Activated CD8-positive, alpha-beta memory T cell treated with anti-CD3 and anti-CD28 coated beads for 4 hours (primary cell): ENCODE measurements around the gene SPATA13.
"Not testable (repeated sequence)": the region's sequence is repeated elsewhere in the genome, so short reads cannot be mapped to it uniquely, and the experiment has no call there.

Experiments used
- DNase-seq, 2 donors: peaks; one replicate each; pipeline ENCODE4 v3.0.0-alpha.2; 2020; ENCODE audit warnings: low read depth in 2 of 2

The SPATA13 gene

DNA sequence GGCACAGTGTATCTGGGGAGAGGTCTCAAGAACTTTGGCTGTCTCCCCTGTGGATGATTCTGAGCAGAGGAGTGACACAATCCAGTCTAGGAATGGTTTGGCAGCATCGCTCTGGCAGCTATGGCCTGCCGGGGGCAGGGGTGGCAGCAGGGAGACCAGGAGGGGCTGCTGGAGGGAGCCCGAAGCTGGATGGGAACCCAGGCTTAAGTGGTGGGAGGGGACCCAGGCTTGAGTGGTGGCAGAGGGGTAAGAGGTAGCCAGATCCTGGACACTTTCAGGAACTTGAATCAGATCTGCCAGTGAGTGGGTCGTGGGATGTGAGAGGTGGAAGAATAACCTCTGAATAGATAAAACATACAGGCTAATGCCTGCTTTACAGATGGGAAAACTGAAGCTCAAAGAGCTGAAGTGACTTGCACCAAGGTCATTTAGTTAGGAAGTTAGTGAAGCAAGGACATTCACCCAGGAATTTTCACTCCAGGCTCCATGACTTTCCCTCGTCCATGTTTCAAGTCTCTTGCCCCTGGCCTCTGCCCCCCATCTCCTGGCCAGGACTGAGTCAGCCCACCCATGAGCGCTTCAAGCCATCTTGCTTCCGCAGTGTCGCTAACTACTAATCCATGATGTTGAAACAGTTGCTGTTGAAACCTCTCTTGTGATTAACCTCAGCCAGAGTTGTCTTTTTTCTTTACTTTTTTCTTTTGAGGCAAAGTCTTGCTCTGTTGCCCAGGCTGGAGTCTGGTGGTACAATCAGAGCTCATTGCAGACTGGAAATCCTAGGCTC, 119.0 kb downstream of the SPATA13 start:
- DNase-seq = no peak

DNA sequence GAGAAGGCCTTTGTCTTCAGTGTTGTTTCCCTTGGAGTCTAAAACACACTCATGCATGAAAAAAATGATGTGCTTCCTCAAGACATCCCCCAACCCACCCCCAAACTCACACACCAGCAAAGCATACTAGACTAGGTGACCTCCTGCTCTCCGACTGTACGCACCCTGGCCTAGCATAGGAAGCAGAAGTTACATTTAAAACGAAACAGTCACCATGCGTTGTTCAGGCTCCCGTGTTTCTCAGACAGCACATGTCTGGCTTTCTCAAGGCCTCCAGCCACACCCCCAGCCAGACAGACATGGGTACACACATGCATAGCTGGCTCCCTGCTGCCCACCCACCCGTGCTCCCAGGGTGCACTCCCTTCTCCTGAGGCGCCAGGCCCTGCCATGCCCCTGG, 120.2 kb downstream of the SPATA13 start:
- DNase-seq = no peak

- no peak for DNase-seq
Observed at GRCh38 chr13:24281188-24282008, 120.9 kb downstream of the SPATA13 start.

- DNase-seq = no peak
Observed at GRCh38 chr13:24282256-24282655, 121.7 kb downstream of the SPATA13 start.

DNA sequence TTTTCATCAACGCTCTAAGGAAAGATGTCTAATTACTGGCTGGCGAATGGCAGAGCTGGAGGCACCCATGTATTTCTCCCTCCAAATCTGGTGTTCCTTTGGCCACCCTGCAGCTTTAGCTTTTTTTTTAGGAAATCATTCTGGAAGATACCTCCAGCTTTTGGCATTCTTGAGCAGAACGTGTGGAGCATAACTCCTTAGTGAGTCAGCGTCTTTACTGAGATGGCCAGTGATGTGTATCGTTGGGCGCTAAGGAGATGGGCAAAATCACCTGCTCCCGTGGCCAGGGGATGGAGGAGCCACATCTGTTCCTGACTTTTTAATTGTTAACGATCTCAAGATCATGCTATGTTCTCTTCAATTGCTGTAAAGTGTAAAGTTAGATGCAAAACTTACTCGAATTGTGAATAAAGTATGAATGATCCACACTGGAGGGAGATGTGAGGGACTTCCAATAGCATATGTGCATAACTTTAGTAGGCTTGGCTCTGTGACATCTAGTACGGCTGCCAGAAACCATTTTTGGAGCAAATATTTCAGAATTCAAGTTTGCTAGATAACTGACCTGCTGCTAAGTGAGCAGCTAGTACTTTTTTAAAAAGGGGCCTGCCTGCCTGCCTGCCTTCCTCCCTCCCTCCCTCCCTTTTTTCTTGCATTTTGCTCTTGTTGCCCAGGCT, 124.5 kb downstream of the SPATA13 start:
- no peak for DNase-seq

- no peak for DNase-seq
Observed at GRCh38 chr13:24286624-24287023, 126.1 kb downstream of the SPATA13 start.

GRCh38 chr13:24287748-24288287, 127.3 kb downstream of the SPATA13 start:
- no peak for DNase-seq

DNA sequence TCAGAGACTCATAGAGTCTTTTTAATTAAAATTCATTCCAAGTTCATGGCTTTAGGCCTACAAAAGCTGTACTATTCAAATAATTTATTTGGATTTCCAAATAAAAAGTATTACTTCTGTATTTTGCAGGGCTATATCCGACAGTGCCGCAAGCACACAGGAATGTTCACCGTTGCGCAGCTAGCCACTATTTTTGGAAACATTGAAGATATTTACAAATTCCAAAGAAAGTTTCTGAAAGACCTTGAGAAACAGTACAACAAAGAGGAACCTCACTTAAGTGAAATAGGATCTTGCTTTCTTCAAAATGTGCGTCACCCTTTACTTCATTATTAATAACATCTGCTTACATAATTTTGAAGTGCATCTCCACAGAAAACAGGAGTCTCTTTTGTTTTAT, 128.3 kb downstream of the SPATA13 start:
- no peak for DNase-seq

DNA sequence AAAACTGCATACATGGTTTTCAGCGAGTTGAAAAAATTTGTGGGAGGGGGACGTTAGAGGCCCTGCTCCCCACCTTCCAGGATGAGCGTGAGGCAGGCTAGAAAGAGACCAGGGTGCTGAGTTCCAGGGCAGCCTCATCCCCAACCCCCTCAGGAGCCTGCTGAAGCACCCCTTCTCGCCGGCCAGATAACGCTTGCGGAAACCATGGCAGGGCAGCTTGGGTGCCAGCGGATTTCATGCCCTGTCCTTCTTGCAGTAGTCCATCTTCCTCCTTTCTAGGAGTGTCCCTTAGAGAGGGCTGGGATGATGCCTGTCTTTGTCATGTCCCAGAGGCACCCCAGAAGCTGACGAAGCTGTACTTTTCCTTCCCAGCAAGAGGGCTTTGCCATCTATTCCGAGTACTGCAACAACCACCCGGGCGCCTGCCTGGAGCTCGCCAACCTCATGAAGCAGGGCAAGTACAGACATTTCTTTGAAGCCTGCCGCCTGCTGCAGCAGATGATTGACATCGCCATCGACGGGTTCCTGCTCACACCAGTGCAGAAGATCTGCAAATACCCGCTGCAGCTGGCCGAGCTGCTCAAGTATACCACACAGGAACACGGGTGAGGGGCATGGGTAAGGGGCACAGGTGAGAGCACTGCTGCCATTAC, 129.9 kb downstream of the SPATA13 start:
- DNase-seq = no peak

- DNase-seq = no peak
Observed at GRCh38 chr13:24292481-24292880, 132.0 kb downstream of the SPATA13 start.

DNA sequence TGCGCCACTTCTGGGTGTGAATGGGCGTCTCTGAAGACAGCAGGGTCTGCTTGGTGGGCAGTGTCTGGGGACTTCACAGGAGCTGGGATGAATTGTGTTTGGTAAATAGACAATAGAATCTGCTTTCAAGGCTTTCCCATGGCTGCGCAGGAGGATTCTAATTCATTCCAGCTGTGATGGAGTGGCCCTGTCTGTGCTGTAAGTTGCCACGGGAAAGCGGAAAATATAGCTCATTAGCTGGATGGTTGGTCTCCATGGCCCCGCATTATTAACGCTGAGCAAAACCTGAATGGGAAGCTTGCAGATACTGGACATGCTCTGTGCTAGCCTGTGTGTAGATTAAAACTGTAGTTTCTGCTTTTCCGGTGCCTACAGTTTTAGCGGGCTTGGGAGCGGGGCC, 133.2 kb downstream of the SPATA13 start:
- DNase-seq = no peak

DNA sequence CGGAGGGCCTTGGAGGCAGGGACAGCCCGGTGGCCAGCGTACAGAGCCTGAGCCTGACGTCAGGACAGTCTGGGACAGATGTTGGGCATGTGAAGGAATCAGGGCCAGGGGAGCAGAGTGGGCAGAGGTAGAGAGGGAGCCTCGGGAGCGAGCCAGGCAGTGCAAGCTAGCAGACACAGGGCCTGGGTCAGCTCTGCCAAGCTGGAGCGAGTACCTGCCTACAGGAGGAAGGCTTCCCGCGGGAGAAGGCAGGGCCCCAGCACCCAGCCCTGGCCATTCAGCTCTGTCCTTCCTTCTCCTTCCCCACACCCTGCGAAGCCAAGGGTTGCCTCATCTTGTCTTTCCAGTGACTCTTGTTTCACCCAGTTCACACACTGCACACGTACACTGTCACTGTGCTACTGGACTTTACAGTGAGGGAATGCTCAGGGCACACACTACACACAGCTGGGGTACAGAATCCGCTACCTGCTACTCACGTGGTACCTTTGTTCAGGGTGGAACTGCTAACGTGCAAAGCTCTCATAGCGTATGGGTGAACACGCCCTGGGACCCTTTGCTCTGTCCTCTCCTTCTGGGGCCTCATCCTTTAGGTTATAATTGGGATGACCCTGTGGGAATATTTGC, 139.1 kb downstream of the SPATA13 start:
- no peak for DNase-seq

DNA sequence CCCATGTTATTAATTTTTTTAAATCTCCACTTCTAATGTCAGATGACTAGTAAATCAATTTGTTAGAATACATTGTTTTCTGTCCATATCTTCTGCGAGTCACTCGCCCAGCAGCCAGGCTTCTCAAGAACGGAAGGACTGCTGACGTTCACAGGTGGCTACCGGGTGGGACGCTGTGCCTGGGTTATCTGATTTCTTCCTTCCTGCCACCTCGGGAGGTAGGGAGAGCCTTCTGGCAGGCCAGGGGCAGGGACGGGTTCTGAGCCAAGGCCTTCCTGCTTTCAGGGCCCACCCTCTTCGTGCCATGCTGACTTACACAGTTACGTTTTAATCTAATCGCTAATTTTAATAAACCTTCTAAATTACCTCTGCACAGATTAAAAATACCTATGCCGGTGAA, 140.9 kb downstream of the SPATA13 start:
- no peak for DNase-seq

- no peak for DNase-seq
Observed at GRCh38 chr13:24301911-24302310, 141.4 kb downstream of the SPATA13 start.

DNA sequence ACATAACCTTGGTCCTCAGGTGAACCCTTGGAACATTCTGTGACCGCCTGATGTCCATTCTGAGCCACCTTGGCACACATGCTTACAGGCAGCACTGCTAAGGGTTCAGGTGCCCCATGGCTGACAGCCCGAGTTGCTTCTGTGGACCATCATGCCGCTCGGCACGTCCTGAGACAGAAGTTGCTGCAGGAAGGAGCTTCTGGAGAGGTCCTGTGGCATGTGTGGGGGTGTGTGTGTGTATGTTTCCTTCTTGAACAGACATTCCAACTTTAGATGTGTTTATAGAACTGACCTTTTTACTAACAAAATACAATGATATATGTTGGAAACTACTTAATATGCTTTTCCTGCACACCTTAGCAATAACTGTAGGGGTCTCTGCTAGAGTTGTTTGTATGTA, 144.1 kb downstream of the SPATA13 start:
- DNase-seq = no peak

- DNase-seq = no peak
Observed at GRCh38 chr13:24306632-24307031, 146.1 kb downstream of the SPATA13 start.

- DNase-seq = no peak
Observed at GRCh38 chr13:24307211-24308067, 146.9 kb downstream of the SPATA13 start.

- no peak for DNase-seq
Observed at GRCh38 chr13:24308068-24308445, 147.5 kb downstream of the SPATA13 start.

DNA sequence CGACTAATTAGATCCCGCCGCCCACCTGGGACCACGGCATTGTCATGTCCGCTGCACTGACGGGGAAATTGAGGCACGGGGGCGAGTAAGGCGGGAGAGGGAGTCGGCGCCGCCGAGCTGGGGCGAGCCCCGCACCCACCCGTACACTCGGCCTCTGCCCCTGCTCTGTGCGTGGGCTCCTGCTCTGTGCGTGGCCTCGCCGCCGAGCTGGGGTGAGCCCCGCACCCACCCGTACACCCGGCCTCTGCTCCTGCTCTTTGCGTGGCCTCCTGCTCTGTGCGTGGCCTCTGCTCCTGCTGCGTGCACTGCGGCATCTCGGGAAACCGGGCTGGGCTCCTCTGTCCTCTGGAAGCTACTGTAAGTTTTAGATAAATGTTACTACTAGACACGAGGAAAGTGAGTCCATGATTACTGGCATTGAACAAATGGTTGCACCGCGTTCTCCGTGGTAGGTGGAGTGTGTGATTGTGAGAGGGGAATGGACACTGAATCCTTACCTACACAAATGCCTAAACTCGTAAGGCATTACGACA, 148.0 kb downstream of the SPATA13 start:
- DNase-seq = no peak

DNA sequence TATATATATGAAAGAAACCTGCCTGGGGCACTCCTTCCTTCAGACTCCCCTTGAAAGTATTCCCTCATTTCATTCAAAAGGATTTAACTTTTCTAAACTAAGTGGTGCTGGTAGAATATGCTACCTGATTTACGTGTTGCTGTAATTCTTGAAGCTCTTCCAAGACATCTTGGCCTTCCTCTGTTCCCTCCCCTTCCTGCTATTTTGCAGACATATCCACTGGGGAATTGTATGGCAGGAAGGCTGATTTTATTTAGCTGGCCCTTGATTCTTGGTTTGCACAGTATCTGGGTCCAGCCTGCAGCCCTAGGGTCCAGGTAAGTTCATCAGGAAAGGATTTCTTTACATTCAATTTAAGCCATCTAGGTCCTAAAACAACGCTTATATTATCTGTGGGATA, 148.8 kb downstream of the SPATA13 start, which contains the start of gene C1QTNF9:
TSS of gene C1QTNF9 (plus strand) at position 281 of the 400 bp plus-strand sequence. CDS start 6,424 bp downstream, outside the sequence.
- not testable (repeated sequence) for DNase-seq
